Left forelimb (tissue), 1 donor: ENCODE measurements around the gene WNT5A.

Source experiments
- DNase-seq: peaks from one replicate; pipeline ENCODE4 v3.0.0-alpha.2; 2018; ENCODE audit warnings: low spot score

WNT5A gene

GRCh38 chr3:55481744-55482495 is 5.2 kb downstream of the WNT5A start:
- DNase-seq: no peak

DNA sequence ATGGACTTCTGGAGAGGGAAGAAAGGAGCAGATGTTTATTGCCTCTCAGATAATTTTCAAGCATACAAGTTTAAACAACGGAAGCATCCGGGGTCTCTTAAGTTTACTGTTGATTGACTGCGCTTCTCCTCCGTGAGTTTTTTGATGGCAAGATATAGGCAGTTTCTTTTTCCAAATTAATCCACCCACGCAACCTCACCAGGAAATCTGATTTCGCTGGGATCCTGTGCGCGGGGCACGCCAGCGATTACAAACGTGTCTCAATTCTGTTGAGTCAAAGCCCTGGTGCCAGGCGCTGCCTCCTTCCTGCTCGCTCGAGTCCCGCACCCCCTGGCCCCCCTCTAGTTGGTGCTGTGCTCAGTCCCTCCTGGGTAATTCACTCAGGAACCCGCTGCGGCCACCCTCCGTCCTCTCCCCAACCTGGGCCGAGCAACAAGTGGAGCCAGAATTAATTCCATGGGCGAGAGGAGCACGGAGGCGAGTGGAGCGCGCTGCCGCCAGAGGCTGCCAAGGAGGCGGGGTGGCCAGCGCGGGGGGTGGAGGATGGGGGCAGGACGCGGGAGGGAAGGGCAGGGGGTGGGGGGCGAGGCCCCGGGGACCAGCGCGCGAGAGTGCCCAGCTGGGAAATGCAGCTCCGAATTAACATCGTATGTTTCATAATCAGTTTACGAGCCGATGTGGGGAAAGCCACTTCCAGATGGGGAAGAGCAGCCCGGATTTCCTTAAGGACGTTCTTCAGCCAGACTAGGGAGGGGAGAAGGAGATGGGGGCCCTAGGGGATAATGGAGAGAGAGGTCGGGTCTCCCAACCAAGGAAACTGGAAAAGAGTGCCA is 6.0 kb downstream of the WNT5A start:
- DNase-seq: no peak

DNA sequence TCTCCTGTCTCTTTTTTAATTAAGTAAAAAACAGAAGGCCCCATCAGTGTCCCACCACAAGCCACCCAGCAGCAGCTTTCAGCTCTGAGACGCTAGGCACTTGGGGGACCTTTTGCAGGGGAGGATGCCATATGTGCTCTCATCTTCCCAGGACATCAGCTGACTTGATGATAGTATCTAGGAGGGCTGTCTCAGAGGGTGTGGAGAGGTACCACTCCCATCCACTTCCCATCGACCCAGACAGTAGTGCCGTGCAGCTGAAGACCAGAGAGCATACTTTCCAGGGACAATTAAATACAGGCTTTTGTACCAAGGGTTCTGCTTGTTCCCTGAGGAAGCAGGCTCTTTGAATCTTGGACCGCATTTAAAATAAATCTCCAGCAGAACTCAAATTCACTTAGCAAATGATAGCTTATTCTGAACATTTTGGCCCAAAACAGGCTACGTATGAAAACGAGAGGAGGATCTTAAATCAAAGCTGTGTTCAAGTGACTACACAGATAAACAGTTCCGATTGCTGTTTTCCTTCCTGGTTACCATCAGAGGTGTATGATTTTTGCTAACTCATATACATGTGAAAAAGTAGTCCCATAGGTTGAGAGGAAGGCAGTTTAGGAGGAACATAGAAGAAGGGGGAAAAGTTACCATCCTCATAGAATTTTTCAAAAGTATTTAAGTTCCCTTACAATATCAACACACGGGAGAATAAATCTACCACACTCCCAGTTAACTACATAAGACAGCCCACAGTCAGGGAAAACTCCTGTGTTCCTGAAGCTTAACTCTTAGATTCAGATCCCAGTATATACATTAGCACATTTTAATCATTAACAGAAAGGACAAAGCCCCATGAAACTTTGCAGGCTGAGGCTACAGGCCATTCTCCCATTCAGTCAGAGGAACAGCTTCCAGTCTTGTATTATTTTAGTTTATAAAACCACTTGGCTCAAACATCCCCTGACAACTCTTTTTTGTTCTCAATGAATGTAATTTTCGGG is 9.5 kb downstream of the WNT5A start:
- no peak for DNase-seq

DNA sequence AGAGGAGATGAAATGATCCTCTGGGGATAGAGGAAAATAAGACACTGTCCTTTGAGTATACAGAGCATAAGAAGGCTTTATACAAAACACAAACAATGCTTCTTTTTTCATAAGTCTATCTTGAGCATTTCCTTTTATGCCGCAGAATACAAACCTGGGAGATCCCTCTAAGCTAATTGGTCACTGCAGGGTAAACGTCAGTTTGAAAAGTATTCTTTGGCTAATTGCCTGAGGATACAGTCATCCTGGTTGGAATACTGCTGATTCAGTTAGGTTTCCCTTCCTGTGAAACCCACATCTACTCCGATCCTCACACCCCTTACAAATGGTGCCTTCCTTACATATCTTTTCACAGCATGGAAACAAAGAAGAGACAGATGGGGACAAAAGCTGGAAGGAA is 10.6 kb downstream of the WNT5A start:
- no peak for DNase-seq

- DNase-seq: no peak
These were observed 12.9 kb downstream of the WNT5A start for GRCh38 chr3:55474213-55474632.

- no peak for DNase-seq
These were observed 13.3 kb downstream of the WNT5A start for GRCh38 chr3:55473788-55474187.

DNA sequence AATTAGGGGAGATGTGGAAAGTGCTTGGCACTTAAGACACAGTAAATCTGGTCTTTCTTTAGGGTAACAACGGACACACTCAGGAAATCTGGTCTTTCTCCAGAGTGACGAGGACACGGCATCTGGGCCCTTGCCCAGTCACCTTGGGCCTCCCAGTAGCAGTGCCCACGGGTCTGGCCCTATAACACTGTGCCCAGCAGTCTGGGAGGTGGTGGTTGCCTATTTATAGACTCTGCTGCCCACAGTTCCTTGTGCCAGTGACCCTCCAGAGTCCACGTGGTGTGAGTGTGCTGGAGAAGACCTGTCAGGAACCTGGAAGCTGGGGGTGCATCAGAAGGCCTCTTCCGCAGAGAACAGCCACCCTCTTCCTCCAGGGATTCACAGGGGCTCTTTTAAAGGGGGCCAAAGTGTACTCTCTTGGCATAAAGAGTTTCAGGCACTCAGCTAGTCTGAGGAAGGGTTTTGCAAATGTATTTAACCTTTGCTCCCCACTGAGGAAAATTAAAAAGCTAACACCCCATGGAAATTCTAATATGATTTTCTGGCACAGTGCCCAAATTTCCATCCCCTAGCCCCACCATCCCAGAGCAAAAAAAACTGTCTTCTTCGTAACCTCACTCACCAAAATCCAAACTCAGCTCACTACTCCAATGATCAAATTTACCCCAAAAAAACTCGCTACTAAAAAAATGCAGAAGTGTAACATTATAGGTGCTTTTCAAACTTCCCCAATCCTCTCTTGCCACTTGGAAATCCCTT is 15.4 kb downstream of the WNT5A start:
- no peak for DNase-seq

DNA sequence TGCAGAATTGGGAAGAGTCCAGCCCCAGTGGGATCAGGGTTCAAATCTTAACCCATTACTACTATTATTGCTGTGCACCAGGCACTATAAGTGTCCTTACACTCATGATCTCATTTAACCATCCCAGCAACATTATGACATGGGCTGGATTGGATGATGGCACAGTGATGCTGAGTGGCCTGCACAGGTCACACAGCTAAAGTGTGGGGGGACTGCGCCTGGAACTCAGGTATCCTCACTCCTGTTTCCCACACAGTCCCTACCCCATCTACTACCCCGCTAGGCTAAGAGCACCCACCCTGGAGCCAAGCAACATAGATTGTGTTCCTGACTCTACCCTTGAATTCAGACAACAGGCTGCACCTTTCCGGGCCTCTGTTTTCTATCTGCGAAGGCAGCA is 16.0 kb downstream of the WNT5A start:
- DNase-seq: no peak

GRCh38 chr3:55469957-55470526 is 17.1 kb downstream of the WNT5A start:
- DNase-seq: no peak

DNA sequence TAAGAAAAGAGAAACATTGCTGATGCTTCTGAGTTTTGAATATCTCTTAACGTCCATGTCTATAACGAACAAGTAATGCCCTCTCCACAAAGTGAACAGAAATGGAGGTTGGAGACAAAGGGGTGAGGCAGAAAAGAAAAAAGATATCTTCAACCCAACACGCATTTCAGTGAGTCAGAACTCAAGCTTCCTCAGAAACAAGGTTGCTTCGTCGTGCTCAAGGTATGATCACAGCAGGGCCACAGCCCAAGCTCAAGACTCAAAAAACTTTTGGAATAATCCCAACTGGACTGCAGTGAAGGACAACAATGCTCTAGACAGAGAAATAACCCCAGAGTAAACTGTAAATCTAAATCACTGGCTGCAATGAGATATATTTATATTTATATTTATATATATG is 18.9 kb downstream of the WNT5A start:
- DNase-seq: no peak

GRCh38 chr3:55467099-55467498 is 20.0 kb downstream of the WNT5A start:
- DNase-seq: no peak

GRCh38 chr3:55466526-55466925 is 20.6 kb downstream of the WNT5A start:
- DNase-seq: no peak

GRCh38 chr3:55461896-55462295 is 25.2 kb downstream of the WNT5A start:
- no peak for DNase-seq

DNA sequence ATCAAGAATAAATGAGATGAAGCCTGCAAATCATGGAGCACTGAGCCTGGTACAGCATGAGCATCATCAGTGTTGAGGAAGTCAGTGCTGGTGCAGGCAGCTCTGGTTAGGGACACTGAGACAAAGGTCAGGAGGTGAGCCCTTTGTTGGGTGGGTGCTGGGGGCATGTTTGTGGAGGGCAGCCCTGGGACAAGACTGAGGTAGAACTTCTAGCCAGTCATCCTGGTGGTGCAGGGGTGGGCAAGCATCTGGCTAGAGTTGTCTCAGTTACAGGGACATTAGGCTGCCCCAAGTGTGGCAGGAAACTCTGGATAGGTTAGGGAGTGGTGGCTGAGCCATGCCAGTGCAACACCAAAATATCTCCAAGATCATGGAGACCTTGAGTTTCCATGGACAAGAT is 27.3 kb downstream of the WNT5A start:
- no peak for DNase-seq

- no peak for DNase-seq
These were observed 28.8 kb downstream of the WNT5A start for GRCh38 chr3:55458181-55458790.

GRCh38 chr3:55455915-55456314 is 31.2 kb downstream of the WNT5A start:
- DNase-seq: no peak

DNA sequence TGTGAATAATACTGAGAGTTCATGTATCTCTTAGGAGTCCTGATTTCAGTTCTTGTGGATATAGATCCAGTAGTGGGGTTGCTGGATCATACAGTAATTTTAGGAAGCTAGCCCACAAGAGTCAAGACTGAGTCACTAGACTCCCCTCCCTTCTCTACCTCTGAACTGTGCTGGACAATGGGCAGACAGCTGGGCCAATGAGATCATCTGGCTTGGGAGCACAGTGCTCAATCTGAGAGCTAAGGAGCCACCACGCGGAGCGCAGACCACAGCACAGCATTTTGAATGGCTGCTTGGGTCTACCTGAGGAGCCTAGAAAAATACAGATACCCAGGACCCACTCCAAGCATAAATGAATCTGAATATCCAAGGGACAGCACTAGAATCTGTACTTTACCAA is 32.5 kb downstream of the WNT5A start:
- DNase-seq: no peak

DNA sequence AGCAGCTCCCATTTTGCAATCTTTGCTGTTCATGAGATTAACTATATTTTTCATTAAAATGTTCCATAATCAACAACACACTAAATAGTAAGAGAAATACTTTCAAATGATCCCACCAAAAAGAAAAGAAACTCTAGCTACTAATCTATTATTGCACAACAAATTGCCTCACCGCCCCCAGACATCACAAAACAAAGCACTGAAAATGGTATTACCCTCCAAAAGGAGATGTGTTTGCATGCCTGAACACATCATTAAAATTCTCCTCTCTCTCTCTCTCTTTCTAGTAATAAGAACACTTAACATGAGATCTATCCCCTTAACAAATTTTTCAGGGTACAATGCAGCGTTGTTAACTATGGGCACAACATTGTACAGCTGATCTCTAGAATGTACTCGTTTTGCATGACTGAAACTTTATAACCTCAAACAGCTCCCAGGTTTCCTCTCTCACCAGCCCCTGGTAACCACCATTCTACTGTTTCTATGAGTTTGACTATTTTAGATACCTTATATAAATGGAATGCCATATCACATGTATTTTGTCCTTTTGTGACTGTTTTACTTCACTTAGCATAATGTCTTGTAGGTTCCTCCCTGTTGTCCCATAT is 33.1 kb downstream of the WNT5A start:
- DNase-seq: no peak

GRCh38 chr3:55452886-55453285 is 34.2 kb downstream of the WNT5A start:
- no peak for DNase-seq

DNA sequence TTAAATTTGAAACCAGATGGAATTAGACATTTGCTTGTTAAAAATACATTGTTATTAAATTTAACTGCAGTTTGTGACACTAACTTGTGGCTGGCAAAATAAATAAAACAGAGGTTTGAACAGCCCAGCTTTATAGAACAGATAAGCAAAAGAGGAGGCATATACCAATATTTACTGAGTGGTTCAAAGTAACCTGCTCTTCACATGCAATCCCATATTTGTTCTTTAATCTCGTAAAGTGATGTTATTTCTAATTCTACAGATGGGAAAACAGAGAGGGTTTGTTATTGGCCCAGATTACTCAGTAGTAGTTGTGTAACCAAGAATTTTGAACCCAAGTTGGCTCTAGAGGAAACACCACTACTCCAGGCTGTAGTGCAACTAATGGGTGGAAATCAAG is 37.6 kb downstream of the WNT5A start:
- no peak for DNase-seq
